22Rv1 (cell line): ENCODE measurements around the gene MISP3.
A peak's percentile ranks its signal among the peaks of the same experiment; 100 is the strongest.

Experiments used
- CTCF ChIP-seq: fragments of 450-650 bp; IDR thresholded peaks from 2 replicates; pipeline ENCODE4 v1.5.1; 2017; ENCODE audit warnings: mild to moderate bottlenecking
- ZFX ChIP-seq: fragments of 450-650 bp; IDR thresholded peaks from 2 replicates; pipeline ENCODE4 v1.6.1; 2017; ENCODE audit warnings: antibody characterized with exemption, borderline replicate concordance

GRCh38 chr19:14048443-14049153 lies 24.0 kb upstream of the MISP3 start:
- peak; percentile 98 for TF ChIP-seq CTCF
- TF ChIP-seq ZFX = no peak
